Measurements from ENCODE around the gene TMEM94. TPM values are rescaled to one million over a fixed set of nuclear protein-coding genes. Genes with fewer than 3 reads are reported as not detected.

TMEM94 gene
- total RNA-seq, 4 donors from 2014 or later: 19.3 to 56.5 (median 28.3) TPM

- intact Hi-C loops (cut with DNase I): loop anchor here (10.0 kb wide), 1 partner anchor 65 kb away; no protein-coding TSS in a partner anchor
- H3K4me1 ChIP-seq: peaks cover 0 to 18% (median 7%) of the 10 kb centered on the region in 3 donors
- no peak for DNase-seq
These were observed 83.7 kb downstream of the TMEM94 start for GRCh38 chr17:75539967-75540729.

DNA sequence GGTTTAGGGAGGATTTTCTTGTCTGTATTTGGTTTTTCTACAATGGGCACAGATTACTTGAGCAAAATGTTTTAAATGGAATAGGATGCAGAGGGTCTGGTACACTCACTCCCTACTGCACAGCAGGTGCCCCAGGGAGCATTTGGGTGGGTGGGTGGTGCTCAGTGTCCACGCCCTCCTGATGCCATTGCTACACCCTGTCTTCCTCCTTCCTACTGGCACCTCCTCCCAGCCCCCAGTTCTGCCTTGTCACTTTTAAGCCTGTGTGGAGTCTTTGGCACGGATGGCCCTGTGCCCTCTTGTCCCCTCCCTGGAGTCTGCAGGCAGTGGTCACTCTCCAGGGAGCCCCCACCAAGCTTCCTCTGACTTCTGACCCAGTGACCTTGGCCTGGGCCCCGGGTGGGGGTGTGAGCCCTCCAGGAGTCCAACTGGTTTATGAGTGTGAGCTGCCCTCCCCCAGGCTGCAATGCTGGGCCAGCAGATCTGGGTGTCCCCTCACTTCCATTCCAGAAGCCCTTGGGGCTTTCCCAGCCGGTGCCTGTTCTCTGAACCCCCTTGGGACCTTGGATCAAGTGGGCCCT, 84.6 kb downstream of the TMEM94 start:
- no peak overlapping the region for H3K4me3 ChIP-seq
- no peak for DNase-seq
- 58 to 80% methylated on average over 2 to 4 of the region's 4 CpGs for WGBS, 2 donors
- H3K36me3 ChIP-seq: peaks cover 0 to 30% (median 0%) of the 10 kb centered on the region in 3 donors
- no peaks in the 10 kb centered on the region for H3K9me3 ChIP-seq
- no peak overlapping the region for H3K27ac ChIP-seq
- intact Hi-C loops (cut with DNase I): loop anchor here (10.0 kb wide), 1 partner anchor 66 kb away; no protein-coding TSS in a partner anchor
- H3K27me3 ChIP-seq: no peaks in the 10 kb centered on the region
- peaks cover 0 to 14% (median 7%) of the 10 kb centered on the region in 3 donors for H3K4me1 ChIP-seq
- TF ChIP-seq CTCF (IDR thresholded peaks at IDR 0.05) (no peak), POLR2A (IDR thresholded peaks at IDR 0.05) (no peak)

More at GRCh38 chr17:75539967-75540729, 83.7 kb downstream of the TMEM94 start:
- Histone ChIP-seq H3K9me3 (no peaks in the 10 kb centered on the region), H3K27me3 (no peaks in the 10 kb centered on the region), H3K4me3 (no peak overlapping the region), H3K27ac (no peak overlapping the region), H3K36me3 (peaks cover 0 to 32% (median 0%) of the 10 kb centered on the region in 3 donors)
- WGBS, 2 donors: 79% methylated on average over 8 of the region's 13 CpGs; no CpG with 5 or more reads in 1 of the 2 donors
- TF ChIP-seq CTCF (IDR thresholded peaks at IDR 0.05): no peak
- no peak for TF ChIP-seq POLR2A (IDR thresholded peaks at IDR 0.05)

GRCh38 chr17:75542229-75542628, 85.8 kb downstream of the TMEM94 start:
- H3K27me3 ChIP-seq: no peaks in the 10 kb centered on the region
- no peak overlapping the region for H3K4me3 ChIP-seq
- TF ChIP-seq CTCF (IDR thresholded peaks at IDR 0.05): no peak
- no peak for TF ChIP-seq POLR2A (IDR thresholded peaks at IDR 0.05)
- H3K36me3 ChIP-seq: peaks cover 0 to 30% (median 0%) of the 10 kb centered on the region in 3 donors
- no peak overlapping the region for H3K27ac ChIP-seq
- peaks cover 0 to 26% (median 7%) of the 10 kb centered on the region in 3 donors for H3K4me1 ChIP-seq
- no peaks in the 10 kb centered on the region for H3K9me3 ChIP-seq
- intact Hi-C loops (cut with DNase I): loop anchor here (10.0 kb wide), 1 partner anchor 67 kb away; no protein-coding TSS in a partner anchor
- 83 to 94% methylated on average over 1 to 6 of the region's 8 CpGs for WGBS, 2 donors
- DNase-seq: no peak

DNA sequence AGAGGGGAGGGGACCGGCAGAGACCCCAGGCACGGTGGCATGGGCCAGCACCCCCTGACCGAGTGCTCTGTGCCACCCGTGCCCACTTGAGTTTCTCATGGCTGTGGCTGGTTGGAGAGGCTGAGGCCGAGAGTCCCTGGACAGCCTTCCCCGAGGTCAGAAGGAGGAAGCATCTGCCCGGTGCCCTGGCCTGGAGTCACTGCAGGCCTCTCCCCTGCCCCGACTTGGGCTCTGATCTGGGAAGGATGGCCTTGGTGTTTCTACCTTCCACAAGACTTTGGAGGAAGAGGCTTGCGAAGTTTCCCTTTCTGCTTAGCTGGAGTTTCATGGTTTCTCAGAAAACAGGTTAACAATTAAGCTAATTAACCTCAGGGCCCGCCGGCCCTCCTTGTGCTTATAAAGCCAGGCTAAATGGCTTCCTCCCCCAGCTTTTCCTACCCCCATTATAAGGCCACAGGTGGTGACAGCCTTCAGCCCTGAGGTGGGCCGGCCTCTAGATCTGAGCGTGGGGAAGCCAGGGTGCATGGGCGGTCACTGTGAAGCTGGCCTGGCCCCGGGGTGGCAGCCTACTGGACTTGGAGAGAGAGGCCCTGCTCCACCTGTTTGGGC, 86.4 kb downstream of the TMEM94 start:
- Histone ChIP-seq H3K27me3 (no peaks in the 10 kb centered on the region), H3K36me3 (peaks cover 0 to 30% (median 0%) of the 10 kb centered on the region in 3 donors), H3K4me1 (peaks cover 0 to 32% (median 7%) of the 10 kb centered on the region in 3 donors), H3K27ac (no peak overlapping the region), H3K4me3 (no peak overlapping the region), H3K9me3 (no peaks in the 10 kb centered on the region)
- intact Hi-C loops (cut with DNase I): loop anchor here (10.0 kb wide), 1 partner anchor 68 kb away; no protein-coding TSS in a partner anchor
- 87 to 97% methylated on average over 5 to 7 of the region's 15 CpGs for WGBS, 2 donors
- DNase-seq: no peak
- TF ChIP-seq CTCF (IDR thresholded peaks at IDR 0.05) (no peak), POLR2A (IDR thresholded peaks at IDR 0.05) (no peak)
